Measurements from ENCODE around the gene UBE3A.

The UBE3A gene

DNA sequence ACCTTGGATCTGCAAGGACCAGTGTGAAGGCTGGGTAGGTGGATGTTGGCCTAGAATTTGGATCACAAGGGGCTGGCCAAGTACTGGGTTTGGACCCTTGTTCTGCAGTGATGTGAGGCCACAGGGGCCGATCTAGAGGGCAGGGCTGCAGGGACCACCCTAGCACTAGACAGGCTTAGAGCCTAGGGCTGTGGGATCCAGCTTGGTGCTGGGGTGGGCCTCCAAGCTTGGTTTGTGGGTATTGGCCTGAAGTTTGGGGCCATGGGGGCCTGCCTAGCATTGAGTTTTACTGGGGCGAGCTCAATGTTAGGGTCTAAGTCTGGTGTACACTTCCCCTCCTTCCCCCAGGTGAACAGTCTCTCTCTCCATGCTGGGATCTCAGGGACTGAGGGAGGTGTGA lies 36.5 kb downstream of the UBE3A start:
- DNase-seq = no peak

DNA sequence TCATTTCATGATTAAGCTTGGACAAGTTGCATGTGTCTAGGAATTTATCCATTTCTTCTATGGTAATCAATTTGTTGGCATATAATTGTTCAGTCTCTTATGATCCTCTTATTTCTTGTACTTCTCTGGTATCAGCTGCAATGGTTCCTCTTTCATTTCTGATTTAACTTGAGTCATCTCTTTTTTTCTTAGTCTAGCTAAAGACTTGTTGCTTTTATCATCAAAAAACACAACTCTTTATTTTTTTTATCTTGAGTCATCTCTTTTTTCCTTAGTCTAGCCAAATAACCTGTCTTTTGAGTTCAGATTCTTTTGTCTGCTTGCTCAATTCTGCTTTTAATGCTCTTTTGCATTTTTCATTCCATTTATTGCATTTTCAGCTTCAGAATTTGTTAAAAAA lies 37.3 kb downstream of the UBE3A start:
- no peak for DNase-seq

DNA sequence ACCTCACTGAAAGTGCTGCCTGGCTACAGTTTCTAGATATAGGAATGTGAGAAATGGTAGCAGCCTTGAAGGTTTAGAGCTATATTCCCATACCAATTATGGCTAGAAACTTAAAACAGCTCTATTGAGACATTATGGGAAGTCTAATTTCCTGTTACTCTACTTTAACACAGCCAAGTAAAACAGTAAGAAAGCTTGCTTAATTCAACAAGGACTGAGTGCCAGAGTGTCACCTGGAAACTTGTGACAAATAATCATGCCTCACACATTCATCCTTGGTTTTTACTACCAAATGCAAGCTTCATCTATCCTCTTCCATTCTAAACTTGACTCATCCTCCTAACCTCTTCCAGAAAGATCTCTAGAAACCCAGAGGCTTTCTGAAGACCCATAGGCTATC lies 41.7 kb downstream of the UBE3A start:
- no peak for DNase-seq

DNA sequence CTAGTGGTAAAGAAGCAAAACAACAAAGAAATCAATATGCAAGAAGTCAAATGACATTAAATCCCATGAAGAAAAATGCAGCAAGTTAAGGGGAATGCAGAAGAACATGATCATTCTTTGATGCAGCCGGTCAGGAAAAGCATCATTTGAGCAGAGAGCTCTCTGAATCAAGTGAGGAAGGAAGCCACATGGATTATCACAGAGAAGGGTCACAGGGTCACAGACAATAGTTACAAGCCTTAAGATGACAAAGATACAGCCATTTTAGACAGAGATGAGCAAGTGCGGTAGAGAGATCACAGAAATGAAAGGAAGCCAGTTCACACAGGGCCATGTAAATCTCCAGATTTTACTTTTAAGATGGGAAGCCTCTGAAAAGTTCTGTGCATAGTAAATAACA lies 43.9 kb downstream of the UBE3A start:
- no peak for DNase-seq

DNA sequence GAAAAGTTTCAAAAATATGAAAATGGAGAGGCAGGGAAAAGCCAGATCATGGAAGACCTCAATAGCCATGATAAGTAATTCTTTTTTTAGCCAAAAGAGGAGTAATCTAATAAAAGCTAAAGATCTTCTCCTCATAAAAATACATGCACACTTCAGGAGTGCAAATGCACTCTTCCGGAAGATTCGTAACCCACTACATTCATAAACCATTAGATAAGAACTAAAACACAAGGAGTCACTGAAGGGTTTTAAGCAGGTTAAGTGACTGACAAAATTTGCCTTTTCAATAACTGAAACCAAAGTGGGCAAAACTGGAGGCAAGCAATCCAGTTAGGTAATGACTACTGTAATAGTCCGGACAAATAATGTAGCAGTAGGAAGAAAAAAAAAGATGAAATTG lies 46.0 kb downstream of the UBE3A start:
- DNase-seq = no peak

DNA sequence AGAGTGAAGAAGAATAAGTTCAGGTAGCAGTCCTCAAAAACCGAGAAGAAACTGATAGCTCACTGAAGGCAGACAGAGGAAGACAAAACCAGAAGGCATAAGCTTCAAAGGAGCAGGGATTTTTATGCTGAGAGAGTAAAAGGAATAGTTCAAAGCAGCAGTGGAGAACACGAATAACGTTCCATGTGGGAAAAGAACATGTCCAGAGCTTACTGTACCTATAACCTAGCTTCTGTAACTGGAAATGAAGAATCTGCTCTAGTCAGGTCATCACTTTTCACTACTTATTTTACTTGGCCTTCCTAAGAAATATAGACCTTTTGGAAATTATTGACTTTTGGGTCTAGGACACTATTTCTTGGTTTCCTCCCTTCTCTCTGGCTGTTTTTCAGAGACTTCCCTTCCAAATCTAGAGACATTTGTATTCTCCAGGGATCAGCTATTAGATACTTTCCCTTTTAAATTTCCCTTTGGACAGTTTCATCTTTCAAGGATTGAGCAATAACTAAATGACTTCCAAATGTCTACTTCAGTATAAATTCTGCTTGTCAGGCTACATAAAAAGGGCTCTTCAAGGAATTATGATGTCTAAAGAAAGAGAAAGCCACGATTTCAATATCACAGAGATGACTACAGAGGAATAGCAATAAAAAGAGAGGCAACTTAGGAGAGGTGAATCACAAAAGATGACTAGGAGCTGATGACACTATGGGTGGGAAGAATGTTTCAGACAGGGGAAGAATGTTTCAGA lies 46.7 kb downstream of the UBE3A start:
- DNase-seq = no peak

DNA sequence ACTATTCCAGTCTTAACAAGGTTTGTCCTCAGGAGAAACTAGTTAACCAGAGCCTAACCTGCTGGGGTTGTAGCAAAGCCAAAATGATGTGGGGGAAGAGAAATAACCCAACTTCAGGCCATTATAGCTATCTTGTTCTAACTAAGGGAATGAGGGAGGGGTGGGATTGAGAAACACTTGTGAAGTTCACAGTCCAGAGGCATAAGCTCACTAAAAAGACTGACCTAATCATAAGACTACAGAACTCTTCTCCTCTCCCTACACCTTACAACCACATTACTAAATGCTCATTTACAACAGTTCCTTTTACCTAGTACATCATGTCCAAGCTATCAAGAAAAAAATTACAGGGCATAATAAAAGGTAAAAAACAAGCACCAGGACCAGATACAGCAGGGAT lies 52.8 kb downstream of the UBE3A start:
- no peak for DNase-seq

DNA sequence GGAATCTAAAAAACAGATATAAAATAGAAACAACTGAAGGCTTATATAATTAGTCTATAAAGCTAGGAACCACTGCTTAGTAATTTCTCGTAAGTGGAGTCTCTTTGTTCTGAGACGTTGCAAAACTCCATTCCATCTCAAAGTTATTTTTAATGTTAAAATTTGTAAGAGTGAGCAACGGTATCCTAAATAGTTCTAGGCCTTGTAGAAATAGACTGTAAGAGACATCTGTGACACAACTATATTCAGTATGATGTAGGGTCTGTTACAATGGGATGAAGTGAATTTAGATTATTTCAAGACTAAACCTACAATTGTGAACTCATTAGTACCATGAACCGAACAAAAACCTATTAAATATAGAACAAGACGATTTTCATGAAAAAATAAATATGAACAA lies 57.2 kb downstream of the UBE3A start:
- no peak for DNase-seq

DNA sequence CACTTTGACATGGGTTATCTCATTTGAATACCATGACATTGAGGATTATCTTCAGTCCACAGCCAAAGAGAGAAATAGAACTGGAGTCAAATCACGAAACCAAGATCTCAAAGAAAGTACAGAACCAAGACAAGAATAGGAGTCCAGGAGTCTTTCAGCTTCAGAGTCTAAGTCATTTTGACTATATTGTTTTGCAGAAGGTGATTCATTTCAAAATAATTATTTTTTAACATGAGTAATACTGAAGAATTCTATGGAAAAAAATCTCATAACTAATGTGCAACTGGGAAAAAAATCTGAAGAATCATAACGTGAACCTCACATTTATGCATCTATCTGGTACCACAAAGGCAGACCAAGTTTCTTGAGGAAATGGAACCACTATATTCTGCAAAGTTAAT lies 60.3 kb downstream of the UBE3A start:
- DNase-seq = no peak

DNA sequence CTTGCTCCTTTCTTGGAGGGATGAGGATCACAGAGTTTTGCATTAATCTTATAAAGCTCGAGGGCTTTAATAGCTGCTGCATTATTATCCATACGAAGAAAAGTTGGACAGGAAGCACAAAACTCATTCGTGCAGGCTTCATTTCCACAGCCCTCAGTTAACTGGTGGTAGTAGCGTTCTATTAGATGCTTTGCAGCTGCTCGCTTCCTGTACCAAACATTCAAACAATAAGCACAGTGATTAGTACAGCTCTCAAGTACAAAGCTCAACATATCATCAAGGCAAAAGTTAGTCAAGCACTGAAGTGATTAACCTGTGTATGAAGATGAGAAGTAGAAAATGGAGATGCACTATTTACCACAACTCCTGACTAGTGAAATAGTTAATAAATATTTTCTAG lies 63.3 kb downstream of the UBE3A start:
- no peak for DNase-seq

DNA sequence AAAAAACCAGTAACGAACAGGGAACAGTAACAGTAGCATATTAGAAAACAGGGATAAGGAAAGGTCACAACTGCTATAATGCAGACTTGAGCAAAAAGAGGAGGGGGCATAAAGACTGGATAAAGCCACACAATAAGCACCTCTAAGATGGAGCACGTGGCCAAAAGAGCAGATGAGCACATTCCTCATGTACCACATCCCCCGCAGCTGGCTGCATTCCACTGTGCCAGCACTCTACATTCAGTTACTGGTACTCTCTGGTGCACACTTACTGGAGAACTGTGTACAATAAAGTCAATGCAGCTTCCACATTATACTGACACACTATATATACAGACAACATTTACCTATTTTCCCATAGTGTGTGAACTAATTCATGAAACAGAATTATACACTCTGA lies 64.7 kb downstream of the UBE3A start:
- DNase-seq = no peak

DNA sequence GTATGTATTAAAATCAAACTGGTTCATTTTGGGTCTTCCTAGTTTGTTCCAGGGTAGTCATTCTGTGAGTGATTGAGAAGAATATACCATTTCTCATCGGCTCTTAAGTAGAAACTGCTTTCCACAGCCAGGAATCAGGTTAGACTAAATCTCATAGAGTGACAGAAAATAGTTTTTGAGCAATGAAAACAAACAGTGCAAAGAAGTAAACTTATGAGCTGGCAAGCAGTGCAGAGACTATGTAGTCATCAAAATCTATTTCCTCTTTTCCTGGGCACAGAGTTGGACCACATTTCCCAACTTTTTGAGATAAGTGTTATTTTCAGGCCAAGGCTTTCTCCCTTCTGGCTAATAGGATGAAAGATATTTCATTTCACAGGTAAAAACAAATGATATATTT lies 66.5 kb downstream of the UBE3A start:
- DNase-seq = no peak

DNA sequence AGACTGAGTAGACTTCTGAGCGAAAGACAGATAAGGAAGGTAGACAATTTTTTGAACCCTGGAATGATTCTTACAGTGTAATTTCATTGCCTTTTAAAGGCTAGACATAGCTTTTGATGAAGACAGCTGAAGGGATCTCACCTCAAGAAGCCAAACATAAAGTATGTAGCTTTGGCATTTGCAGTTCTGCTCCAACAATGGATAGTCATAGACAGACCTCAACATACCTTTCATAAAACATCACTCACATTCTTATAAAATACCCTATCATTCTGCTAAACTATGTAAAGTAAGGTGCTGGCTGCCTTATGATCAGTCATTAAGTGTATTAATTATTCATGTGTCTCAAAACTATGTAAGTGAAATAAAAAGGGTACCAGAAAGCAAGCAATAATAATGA lies 70.0 kb downstream of the UBE3A start:
- no peak for DNase-seq

DNA sequence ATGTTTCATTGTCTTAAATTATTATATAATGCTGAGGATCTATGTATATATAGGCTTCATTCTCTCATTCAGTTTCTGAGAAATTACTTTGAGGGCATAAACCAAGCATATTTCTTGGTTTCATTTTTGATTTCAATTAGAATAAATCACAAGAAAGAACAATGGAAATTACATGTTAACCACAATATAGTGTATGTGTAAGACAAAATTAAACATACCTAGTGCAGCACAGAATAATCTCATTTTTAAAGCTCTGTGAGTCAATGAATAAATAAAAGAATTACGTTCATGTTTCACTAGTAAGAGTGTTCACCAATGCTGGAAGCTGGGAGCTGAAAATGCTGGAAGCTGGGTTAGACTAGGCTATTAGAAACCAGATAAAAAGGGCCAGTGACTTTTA lies 72.8 kb downstream of the UBE3A start:
- no peak for DNase-seq

DNA sequence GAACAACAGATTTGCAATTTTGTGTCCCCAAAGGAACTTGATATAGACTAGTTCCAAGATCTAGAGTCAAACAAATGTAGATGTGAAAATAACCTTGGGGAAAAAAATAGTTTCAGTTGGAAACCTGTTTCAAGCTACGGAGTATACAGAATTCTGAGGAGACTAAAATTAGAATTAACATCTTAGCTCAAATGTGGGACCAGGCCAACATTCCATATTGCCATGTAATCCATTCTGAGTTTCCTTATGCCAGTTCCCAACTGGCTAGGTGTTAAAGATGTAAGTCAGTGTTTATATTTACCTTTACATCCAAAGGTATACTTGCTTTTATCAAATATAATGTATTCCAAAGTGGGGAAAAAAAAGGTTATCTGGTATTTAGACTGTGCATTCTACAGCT lies 76.3 kb downstream of the UBE3A start:
- no peak for DNase-seq

DNA sequence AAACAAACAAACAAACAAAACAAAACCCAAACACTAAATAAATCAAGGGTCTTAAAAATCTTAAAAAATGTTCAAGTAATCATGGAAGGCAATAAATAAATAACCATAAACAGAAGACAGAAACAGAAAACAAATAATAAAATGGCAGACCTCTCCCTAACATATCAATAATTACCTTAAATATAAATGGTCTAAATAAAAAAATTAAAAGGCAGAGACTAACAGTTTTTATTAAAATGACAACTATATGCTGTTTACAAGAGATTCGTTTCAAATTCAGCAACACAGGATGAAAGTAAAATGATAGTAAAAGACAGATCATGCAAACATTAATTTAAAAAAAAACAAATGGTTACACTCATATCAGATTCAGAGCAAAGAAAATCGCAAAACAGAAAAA lies 91.1 kb downstream of the UBE3A start:
- DNase-seq = no peak

DNA sequence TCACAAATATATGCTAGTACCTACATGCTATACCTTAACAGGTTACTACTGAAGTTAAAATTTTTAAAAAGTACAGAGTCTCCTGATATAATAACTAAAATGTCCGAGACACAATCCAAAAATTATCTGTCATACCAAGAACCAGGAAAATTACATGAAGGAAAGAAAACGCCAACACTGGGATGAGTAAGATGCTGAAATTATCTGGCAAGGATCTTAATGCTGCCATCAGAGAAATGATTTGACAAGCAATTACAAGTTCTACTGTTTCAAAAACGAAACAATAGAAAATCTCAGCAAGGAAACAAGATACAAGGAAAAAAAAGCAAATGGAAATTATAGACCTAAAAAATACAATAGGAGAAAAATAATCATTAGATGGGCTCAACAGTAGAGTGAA lies 92.5 kb downstream of the UBE3A start:
- no peak for DNase-seq

DNA sequence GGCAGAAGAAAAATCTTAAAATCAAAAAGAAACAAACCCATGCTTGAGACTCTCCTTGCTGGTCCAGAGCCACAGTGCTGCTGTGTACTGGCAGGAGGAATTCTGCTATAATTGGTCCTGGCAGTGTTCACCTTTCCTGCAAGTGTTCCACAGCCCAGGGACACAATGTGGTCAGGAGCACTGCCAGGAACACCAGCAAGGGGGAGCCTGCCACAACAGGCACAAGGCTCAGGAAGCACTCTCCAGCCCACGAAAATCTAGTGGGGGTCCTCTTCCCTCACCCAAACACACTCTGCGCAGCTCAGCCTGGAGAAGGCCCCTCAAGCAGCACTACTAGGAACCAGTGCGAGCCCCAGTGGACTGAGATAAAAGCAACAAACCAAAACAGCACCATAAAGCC lies 92.9 kb downstream of the UBE3A start:
- DNase-seq = no peak

DNA sequence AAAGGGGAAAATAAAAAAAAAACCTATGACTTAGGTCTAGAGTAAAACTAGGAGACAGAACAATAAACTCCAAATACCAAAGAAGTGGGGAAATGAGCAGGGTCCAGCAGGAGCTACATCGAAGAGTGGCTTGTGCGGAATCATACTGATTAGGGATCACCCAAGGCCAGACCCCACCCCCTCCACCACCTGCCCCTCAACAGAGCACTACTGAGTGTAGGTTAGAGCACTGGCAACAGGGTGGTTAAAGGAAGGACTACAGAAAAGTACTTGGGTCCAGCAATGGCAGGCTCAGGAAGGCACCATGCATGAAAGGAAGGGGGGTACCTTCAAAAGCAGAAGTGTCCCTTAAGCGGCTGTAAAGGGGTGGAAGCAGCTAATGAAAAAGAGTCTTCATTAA lies 96.2 kb downstream of the UBE3A start:
- DNase-seq = no peak

DNA sequence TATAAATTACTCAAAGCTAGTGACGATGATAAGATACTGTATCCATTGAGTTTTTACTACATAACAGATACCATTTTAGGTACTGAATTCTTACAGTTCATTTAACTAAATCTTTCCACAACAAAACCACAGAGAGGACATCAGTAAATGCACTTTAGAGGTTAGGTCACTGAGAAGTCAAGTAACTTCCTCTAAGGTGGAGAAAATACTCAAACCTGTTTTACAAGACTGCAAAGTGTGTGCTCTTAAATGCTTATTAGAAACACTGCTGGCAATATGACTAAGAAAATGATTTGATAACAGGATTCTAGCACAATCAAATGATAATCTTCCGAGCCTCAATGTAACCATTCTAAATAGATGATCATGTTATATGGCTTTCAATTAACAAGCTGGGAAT lies 99.4 kb downstream of the UBE3A start:
- no peak for DNase-seq

DNA sequence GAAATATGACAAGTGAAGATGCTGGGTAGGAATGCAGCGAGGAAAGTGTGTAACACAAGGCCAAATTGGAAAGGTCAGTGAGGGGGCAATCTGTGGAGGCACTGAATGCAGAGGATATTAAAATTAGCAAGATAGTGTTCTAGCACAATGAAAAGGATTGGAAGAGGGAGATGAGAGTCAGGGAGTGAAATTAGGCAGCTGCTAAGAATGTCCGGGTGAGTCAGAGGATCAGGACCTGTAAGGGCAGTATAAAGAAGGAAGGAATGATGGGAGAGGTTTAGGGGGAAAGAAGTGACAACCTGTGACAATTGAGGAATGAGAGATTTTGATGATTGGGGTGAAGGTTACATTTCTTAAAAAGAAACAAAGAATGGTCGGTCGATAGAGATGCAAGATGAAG lies 103.5 kb downstream of the UBE3A start:
- DNase-seq = no peak

DNA sequence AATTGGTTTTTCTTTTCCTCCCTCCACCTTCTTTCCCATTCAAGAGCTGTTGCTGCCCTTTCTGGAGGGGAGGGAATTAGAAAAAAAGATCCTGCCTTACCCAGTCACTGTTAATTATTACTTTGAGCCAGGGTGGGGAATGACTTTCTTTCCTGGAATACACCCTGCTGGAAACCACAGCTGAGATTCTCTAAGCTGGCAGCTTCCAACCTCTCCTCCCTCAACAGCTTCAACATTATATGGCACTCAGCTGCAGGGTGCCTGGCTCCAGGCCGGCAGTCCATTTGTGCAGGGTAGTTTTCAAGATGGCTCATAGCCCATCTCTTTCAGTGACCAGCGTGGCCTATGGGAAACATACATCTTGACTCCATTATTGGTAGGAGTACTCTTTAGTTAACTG lies 105.8 kb downstream of the UBE3A start:
- DNase-seq = no peak

DNA sequence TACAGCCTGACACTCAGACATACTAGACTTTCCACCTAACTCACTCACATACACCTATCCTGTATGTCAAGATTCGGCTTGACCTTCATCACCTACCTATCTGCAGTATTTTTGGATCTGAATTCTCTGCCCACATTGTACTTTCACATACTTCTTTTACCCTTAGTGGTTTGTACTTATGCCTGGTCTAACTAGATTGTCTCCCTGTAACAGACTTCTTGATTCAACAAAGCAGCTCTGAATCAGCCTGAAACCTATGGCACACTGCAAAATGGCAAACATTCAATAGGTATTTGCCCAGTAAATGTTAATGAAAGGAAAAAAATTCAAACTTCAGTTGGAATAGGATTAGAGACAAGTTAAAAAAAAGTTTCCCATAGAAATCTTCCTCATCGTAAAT lies 106.5 kb downstream of the UBE3A start:
- DNase-seq = no peak

DNA sequence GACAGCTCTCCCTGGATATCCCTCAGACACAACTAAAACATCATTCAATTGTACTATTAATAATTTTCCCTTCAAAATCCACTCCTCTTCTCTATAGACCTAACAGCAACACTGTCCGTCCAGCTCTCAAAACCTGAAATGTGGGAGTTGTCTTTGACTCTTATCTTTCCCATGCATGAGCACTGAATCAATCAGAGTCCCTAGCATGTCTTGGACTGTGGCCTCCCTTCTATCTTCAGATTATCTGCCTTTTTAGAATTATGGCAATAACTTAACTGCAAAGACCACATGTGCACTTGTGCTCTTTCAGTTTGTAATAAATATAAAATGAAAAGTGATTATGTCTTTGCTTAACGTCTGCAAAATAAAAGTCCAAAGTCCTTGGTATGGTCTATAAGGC lies 107.0 kb downstream of the UBE3A start:
- no peak for DNase-seq

DNA sequence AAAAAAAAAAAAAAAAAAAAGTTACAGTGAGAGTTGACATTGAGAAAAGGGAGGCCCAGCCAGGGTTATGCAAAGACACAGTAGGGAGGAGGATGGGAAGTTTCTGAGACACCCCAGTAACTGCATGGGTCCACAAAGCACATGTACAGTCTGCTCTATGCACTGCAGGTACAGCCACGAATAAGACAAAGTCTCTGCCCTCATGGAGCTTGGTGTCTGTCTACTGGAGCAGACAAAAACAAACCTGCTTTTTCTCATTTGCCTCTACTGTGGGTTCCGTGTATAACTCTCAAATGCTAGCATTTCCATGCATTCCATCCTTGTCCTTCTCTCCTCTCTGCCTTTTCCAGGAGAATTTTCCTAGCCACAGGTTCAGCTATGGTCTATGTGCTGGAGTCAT lies 107.4 kb downstream of the UBE3A start:
- no peak for DNase-seq

DNA sequence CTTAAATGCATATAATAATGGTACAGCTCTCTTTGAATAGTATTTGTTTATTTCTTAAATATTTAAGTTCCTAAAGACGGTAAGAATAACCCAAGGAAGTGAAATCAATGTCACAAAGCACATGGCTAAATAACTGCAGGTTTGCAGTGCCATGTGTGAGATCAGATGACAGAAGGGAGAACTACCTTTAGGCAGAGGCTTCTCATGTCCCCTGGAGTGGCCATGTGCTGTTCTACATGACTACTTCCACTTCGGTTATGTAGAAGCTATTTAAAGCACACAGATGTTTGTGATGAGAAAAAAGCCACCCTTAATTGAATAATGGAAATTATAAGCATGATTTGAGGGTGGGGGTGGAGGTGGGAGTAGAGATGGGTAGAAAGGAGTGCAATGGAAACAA lies 109.1 kb downstream of the UBE3A start:
- no peak for DNase-seq
